Erythroblast (primary cell): ENCODE data around the gene ERCC2.

Source experiments
- GATA1 ChIP-seq: IDR thresholded peaks from 2 replicates; pipeline ENCODE4 v1.6.1; 2011; ENCODE audit warnings: low read depth, mild to moderate bottlenecking, control low read depth, low read length, moderate library complexity
- POLR2A ChIP-seq: IDR thresholded peaks from 2 replicates; pipeline ENCODE4 v1.6.1; 2011; ENCODE audit warnings: mild to moderate bottlenecking, low read length

GRCh38 chr19:45304141-45304926 is 66.0 kb downstream of the ERCC2 start:
- no peak for TF ChIP-seq POLR2A
- TF ChIP-seq GATA1: no peak
